Smooth muscle cell (in vitro differentiated cells): Measurements from ENCODE around the gene NDST3. TPM values are rescaled to one million over a fixed set of nuclear protein-coding genes. Genes with fewer than 3 reads are reported as not detected.
A peak's percentile ranks its signal among the peaks of the same experiment; 100 is the strongest.

Experiments used
- DNase-seq: peaks from one replicate; lab custom pipeline; 2025; ENCODE audit not compliant: unreplicated experiment; lab: John Stamatoyannopoulos, UW
- H2AFZ ChIP-seq: fragments of 200-600 bp; sonication (generic); 2 replicates; pipeline ENCODE4 v1.6.0; 2016; ENCODE audit warnings: antibody characterized with exemption, low read depth, mild to moderate bottlenecking
- H3F3A ChIP-seq: fragments of 200-600 bp; sonication (generic); 2 replicates; pipeline ENCODE4 v1.6.0; 2017; ENCODE audit warnings: antibody characterized with exemption, low read depth
- H3K27ac ChIP-seq: fragments of 200-600 bp; sonication (generic); 2 replicates; pipeline ENCODE4 v1.5.1; 2016; ENCODE audit warnings: low read depth, mild to moderate bottlenecking
- H3K27me3 ChIP-seq: fragments of 200-600 bp; sonication (generic); 2 replicates; pipeline ENCODE4 v1.6.1; 2016; ENCODE audit warnings: low read depth, mild to moderate bottlenecking
- H3K36me3 ChIP-seq: fragments of 200-600 bp; sonication (generic); 2 replicates; pipeline ENCODE4 v1.5.1; 2016; ENCODE audit warnings: low read depth
- H3K4me1 ChIP-seq: fragments of 200-600 bp; sonication (generic); 2 replicates; pipeline ENCODE4 v1.5.1; 2016; ENCODE audit warnings: low read depth
- H3K4me2 ChIP-seq: fragments of 200-600 bp; sonication (generic); 2 replicates; pipeline ENCODE4 v1.6.0; 2016; ENCODE audit warnings: mild to moderate bottlenecking
- H3K4me3 ChIP-seq: fragments of 200-600 bp; sonication (generic); 2 replicates; pipeline ENCODE4 v1.5.1; 2016; ENCODE audit warnings: mild to moderate bottlenecking
- H3K79me2 ChIP-seq: fragments of 200-600 bp; sonication (generic); 2 replicates; pipeline ENCODE4 v1.6.0; 2016; ENCODE audit warnings: low read depth, mild to moderate bottlenecking
- H3K9ac ChIP-seq: fragments of 200-600 bp; sonication (generic); 2 replicates; pipeline ENCODE4 v1.6.0; 2016; ENCODE audit warnings: low read depth
- H3K9me3 ChIP-seq: fragments of 200-600 bp; sonication (generic); replicated peaks from 2 replicates; pipeline ENCODE4 v1.5.1; 2016; ENCODE audit warnings: low read depth
- H4K20me1 ChIP-seq: fragments of 200-600 bp; sonication (generic); 2 replicates; pipeline ENCODE4 v1.6.0; 2016; ENCODE audit warnings: low read depth
- WGBS: methylation state at CpG from one replicate; pipeline ENCODE4 v1.1.7; 2016; ENCODE audit warnings: low lambda C conversion rate; 5-methylcytosine and 5-hydroxymethylcytosine counted together
- polyA plus RNA-seq: library from polyadenylated mRNA; unstranded; fragments of >200 nt; fragmentation: Nextera tagmentation; extraction: Ambion mirVana; gene quantifications from 2 replicates; pipeline ENCODE4 v1.2.1, GENCODE V29; 2016
- total RNA-seq: library from RNA; depleted of rRNA; stranded (reverse); fragments of >200 nt; gene quantifications from 2 replicates; pipeline ENCODE4 v1.2.3, GENCODE V29; 2014
- TF ChIP-seq, protein P1 (sequence below): fragments of 200-600 bp; sonication (generic); IDR thresholded peaks from 2 replicates; pipeline ENCODE4 v1.5.1; 2017; ENCODE audit warnings: borderline replicate concordance, mild to moderate bottlenecking, antibody characterized with exemption; ENCODE audit not compliant: insufficient read depth, poor library complexity, severe bottlenecking

Gene NDST3
- total and polyA plus RNA-seq, 2 experiments from 2014 or later, result 0.13 TPM; not detected in 1

DNA sequence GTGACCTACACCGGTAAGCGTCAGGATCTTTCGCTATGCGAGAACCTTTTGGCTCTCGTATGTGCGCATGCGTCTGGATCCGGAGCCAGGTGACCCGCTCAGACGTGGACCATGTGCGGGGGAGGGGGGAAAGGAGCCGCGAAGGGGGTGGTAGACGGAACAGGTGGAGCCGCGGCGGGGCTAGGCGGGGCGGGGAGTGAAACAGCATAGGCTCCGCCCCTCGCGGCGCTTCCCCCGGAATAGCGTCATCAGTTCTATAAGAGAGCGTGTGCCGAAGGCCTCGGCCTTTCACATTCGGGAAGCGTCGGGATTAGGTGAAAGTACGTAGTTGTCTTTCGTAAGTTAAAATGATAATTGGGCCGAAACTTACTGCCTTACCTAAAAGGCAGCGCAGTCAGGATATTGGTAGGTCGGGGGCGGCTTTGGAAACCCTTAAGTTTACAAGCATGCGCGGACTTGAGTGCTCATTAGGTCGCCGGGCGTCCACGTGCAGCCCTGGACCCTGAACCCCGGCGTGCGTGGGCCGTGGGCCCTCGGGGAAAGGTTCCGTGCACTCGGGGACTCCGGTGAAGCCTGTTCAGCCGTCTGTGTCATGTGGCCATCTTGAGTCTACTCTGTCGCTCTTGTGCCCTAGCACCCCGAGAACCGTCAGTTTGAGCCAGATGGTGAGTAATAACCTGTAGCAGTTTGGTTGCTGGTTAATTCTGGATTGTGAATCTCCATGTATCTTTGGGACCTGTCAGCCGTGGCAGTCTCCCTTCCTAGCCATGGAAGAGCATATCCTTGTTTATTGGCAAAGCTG lies 244.4 kb downstream of the NDST3 start:
- TF ChIP-seq, protein P1, sequence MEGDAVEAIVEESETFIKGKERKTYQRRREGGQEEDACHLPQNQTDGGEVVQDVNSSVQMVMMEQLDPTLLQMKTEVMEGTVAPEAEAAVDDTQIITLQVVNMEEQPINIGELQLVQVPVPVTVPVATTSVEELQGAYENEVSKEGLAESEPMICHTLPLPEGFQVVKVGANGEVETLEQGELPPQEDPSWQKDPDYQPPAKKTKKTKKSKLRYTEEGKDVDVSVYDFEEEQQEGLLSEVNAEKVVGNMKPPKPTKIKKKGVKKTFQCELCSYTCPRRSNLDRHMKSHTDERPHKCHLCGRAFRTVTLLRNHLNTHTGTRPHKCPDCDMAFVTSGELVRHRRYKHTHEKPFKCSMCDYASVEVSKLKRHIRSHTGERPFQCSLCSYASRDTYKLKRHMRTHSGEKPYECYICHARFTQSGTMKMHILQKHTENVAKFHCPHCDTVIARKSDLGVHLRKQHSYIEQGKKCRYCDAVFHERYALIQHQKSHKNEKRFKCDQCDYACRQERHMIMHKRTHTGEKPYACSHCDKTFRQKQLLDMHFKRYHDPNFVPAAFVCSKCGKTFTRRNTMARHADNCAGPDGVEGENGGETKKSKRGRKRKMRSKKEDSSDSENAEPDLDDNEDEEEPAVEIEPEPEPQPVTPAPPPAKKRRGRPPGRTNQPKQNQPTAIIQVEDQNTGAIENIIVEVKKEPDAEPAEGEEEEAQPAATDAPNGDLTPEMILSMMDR, result no peak
- peaks cover 11% of the 10 kb centered on the region for H4K20me1 ChIP-seq
- peaks cover 20% of the 10 kb centered on the region for H3F3A ChIP-seq
- WGBS, result under 1% methylated on average over 44 of the region's 56 CpGs
- H3K9ac ChIP-seq, result peak overlapping the region; percentile 85
- no peaks in the 10 kb centered on the region for H3K9me3 ChIP-seq
- H3K4me3 ChIP-seq, result peak overlapping the region; percentile 73
- H3K79me2 ChIP-seq, result peaks cover 8% of the 10 kb centered on the region
- no peaks in the 10 kb centered on the region for H3K27me3 ChIP-seq
- H3K27ac ChIP-seq, result peak overlapping the region; percentile 82
- peak overlapping the region; percentile 99 for H2AFZ ChIP-seq
- H3K4me2 ChIP-seq, result peak overlapping the region; percentile 94
- peaks cover 19% of the 10 kb centered on the region for H3K4me1 ChIP-seq
- no peaks in the 10 kb centered on the region for H3K36me3 ChIP-seq
- peak; percentile 60 for DNase-seq

DNA sequence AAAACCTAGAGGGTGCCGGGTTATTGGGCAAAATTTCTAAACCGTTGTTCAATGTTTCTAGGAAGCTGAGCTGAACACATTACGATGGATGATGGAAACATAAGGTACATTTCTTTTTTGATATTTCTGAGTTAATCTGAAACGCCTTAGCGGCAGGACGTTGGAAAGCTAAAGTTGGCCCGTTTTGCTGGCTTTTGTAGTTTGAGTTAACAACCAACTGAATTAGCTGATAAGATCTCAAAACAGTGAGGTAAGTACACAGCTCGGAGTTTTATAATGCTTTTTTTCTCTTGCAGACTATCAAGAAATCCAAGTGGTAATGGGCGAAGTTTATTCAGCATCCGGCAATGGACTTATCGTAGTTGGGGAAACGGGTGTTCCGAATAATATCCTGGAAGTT lies 245.0 kb downstream of the NDST3 start:
- H3K4me2 ChIP-seq, result peak overlapping the region; percentile 94
- H3K79me2 ChIP-seq, result peaks cover 8% of the 10 kb centered on the region
- H3K4me1 ChIP-seq, result peaks cover 19% of the 10 kb centered on the region
- H3F3A ChIP-seq, result peaks cover 20% of the 10 kb centered on the region
- peaks cover 11% of the 10 kb centered on the region for H4K20me1 ChIP-seq
- H3K36me3 ChIP-seq, result no peaks in the 10 kb centered on the region
- H3K27ac ChIP-seq, result peak overlapping the region; percentile 82
- H3K9ac ChIP-seq, result peak overlapping the region; percentile 85
- H2AFZ ChIP-seq, result peak overlapping the region; percentile 99
- H3K27me3 ChIP-seq, result no peaks in the 10 kb centered on the region
- H3K9me3 ChIP-seq, result no peaks in the 10 kb centered on the region
- 9% methylated on average over 13 of the region's 13 CpGs for whole genome bisulfite sequencing
- peak overlapping the region; percentile 73 for H3K4me3 ChIP-seq
- TF ChIP-seq, protein P1, result no peak
- no peak for DNase-seq

DNA sequence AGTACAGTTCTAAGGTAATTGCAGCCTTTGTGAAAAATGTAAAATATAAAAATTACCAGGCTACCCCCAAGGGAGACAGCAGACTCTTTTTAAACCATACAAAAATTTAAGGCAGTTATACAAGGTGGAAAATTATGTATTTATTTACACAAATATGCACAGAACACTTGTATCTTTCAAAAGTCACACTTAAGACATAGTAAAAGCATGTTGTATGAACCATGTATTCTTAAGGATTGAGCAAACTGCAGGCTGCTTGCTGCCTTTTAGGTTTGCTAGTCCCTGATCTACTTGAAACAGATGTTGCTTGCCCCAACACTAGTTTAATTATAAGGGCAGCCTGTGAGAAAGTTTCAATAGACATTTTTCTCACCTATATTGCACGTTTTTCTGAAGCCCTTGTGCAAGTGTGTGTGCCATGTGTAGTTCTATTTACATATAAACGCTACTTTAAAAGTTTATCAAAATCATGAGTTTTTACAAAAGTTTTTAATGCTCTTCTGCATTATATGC lies 245.7 kb downstream of the NDST3 start:
- Histone ChIP-seq H3K36me3 (no peaks in the 10 kb centered on the region), H3K9me3 (no peaks in the 10 kb centered on the region), H4K20me1 (peaks cover 11% of the 10 kb centered on the region), H3K27me3 (no peaks in the 10 kb centered on the region), H3F3A (peaks cover 20% of the 10 kb centered on the region), H3K9ac (peak overlapping the region; percentile 85), H3K4me1 (peaks cover 19% of the 10 kb centered on the region), H3K27ac (peak overlapping the region; percentile 82), H3K4me2 (peak overlapping the region; percentile 94), H3K4me3 (peak overlapping the region; percentile 73), H2AFZ (no peak overlapping the region), H3K79me2 (peaks cover 8% of the 10 kb centered on the region)
- no peak for DNase-seq
- TF ChIP-seq, protein P1, result no peak
- WGBS, result 35% methylated on average over 2 of the region's 2 CpGs
